Germinal center (tissue), 1 donor: ENCODE results near the gene LDLRAP1.
"Not testable (repeated sequence)": the region's sequence is repeated elsewhere in the genome, so short reads cannot be mapped to it uniquely, and the experiment has no call there.

Source experiments
- DNase-seq: peaks from one replicate; pipeline ENCODE4 v3.0.0; 2012; ENCODE audit warnings: mixed read lengths, low spot score

LDLRAP1 gene

DNA sequence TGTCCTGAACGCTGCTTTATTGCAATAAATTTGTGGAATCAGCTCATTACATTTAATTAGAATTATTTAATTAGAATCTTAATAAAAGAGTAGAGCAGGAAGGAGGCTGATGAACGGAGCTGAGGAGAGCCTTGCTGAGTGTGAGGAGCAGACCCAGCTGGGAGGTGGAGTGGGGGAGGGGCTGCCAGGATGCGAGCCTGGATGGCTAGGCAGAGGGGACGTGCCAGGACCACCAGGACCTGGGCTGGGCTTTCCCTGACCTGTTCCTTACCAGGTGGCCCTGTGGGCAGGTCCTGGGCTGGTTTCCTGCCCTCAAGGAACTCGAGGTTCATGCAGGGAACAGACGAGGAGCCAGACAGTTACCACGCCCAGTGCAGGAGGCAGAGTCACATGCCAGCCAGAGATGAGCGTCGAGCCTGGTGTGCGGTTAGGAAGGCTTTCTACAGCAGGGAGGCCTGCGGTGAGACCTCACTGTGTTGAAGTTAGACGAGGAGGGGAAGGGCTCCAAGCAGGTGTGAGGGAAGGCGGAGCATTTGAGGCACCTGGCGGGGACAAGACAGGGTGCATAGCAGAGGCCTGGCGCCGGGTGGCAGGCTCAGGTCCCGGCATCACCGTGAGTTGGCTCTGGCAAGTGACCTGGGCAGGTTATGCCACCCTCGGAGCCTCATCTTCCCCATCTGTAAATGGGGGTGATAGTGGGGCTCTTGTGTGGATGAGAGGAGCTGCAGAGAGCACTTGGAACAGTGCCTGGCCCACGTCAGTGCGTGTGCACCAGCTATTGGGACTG lies 33.9 kb downstream of the LDLRAP1 start:
- no peak for DNase-seq

DNA sequence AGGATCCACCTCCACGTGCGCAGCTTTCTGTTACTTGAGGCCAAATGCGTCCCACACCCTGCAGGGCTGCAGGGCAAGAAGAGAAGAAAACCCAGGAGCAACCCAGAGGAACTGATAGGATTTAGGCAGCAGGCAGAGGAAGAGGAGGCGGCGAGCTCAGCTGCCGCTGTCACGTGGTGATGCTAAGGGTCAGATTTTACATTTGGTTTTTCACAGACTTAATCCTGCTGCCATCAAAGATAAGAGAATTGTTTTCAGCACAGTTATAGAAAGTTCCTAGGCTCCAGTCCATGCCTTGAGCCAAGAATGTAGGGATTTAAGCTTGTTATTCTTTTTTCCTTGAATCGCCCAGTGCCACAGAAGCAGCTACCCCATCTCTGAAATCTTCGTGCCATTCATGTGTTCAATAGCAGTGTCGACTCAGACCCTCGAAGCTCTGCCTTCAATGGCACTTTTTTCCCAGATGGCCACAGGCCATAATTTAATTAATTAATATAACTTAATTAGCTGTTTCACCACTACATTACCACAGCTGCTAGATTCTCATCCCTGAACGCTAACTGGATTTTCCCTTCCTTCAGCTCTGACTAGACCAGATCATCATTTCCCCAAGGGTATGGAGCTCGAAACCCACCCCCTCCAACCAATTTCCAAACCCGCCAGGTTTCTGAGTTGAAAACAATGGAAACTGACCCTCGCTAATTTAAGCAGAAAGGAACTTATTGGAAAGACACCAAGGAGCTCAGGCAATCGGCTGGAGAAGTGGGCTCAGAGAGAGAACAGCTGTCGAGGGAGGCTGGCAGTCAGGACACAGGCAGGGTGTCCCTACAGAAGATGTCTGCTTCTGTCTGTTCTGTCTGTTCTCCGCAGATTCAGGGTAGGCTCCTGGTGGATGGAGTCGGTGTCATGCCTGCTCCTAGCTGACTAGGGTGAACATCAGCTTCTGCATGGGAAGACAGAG lies 36.2 kb downstream of the LDLRAP1 start:
- DNase-seq, result no peak

DNA sequence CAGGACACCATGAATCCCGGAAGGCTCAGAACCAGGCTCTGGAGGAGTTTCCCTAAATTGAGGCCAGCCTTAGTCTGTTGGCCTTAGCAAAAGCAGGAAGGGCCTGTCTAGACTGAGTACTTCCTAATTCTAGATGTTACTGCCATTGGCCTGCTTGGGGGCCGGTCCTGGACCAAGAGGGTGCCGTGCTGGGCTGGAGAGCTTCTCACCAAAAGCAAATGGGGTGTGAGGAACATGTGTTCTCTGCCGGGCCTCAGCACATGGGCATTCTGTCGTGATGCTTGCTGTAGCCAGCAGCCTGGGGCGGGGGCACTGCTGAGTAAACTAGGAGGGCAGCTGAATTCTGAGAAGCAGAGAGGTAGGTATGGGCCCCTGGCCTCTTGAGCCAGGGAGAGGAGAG lies 37.5 kb downstream of the LDLRAP1 start:
- no peak for DNase-seq

DNA sequence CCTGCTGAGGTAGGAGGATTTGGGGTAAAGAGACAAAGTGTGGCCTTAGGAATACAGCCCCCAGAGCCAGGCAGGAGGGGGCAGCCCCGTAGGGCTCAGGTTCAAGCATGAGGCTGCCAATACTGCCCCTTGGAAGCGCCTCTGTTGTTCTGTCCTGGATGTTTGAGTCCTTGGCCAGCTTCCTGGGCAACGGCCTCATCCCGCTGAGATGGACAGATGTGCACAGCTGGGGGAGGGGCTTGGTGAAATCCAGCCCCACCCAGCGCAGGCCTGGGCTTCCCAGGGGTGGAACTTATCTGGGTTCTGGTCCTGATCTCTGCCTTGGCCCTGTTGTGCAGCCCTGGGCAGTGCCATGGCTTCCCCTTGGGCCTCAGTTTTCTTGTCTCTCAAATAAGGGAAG lies 38.4 kb downstream of the LDLRAP1 start:
- no peak for DNase-seq

DNA sequence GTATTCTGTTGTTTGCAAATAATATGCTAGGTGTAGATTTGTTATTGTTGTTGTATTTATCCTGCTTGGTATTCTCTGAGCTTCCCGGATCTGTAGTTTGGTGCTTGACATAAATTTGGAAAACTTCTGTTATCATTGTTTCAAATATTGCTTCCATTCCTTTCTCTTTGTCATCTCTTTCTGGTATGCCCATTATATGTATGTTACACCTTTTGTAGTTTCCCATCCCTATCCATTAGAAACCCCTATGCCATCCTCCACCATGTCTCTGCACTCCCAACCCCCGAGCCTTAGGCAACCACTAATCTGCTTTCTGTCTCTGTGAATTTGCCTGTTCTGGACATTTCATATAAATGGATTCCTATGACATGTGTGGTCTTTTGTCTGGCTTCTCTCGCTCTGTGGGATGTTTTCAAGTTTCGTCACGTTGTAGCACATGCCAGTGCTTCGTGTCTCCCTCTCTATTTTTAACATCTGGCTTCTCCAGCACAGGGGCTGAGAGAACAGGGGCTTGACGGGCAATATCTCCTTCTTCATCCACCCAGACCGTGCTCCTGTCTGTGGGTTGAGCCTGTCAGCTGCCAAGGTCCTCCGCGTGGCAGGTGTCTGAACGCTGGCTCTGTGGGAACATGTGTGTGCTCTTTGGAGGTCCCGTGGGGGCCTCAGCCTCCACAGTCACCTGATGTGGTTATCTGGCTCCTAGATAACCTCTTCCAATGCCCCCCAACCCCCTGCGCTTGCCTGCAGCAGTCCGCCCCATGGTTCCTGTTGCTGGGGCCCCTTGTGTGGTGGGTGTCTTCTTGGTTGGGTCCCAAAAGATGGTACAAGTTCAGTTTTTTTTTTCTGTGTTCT lies 40.3 kb downstream of the LDLRAP1 start:
- no peak for DNase-seq

DNA sequence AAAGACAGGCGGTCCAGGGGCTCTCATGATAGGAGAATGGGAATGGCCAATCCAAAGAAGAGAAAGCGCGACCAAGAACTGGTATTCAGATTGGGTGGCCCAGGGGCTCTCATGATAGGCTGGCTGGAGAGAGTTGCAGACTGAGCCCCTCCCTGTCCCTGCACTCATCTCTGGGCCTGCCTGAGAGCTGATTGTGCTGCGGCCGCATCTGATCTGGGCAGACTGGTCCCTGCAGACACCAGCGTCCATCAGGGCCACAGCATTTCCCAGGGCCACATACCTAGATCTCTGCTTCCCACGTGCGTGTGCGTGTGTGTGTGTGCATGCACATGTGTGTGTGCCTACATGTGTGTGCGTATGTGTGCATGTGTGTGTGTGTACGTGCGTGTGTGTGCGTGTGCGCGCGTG lies 42.8 kb downstream of the LDLRAP1 start:
- no peak for DNase-seq

DNA sequence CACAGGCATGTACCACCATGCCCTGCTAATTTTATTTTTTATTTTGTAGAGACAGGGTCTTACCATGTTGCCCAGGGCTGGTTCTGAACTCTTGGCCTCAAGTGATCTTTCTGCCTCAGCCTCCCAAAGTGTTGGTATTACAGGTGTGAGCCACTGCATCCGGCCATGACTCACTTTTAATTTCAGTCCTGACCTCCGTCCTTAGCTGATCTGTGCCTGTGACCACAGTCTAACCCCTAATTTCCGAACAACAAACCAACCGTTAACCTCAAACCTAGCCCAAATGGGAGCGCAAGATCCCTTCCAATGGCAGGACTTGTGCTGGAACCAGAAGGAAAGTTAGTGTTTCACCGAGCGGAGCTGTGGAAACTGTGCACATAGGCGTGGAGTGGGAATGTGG lies 43.9 kb downstream of the LDLRAP1 start:
- no peak for DNase-seq

DNA sequence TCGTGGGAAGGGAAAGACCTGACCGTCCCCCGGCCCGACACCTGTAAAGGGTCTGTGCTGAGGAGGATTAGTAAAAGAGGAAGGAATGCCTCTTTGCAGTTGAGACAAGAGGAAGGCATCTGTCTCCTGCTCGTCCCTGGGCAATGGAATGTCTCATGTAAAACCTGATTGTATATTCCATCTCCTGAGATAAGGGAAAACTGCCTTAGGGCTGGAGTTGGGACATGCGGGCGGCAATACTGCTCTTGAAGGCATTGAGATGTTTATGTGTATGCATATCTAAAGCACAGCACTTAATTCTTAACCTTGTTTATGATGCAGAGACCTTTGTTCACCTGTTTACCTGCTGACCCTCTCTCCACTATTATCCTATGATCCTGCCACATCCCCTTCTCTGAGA lies 44.8 kb downstream of the LDLRAP1 start:
- DNase-seq, result not testable (repeated sequence)

DNA sequence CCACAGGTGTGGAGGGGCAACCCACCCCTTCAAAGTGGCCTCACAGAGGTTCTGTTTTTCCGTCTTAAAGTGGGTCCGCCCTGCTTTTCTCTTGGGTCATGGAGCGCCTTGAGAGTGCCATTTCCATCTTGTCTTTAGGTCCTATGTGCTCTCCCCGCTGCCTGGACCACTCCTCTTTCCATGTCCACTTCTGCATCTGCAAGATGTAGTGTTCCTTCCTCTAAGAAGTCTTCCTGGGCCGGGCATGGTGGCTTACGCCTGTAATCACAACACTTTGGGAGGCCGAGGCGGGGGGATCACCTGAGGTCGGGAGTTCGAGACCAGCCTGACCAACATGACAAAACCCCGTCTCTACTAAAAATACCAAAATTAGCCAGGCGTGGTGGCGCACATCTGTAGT lies 45.4 kb downstream of the LDLRAP1 start:
- DNase-seq, result not testable (repeated sequence)

DNA sequence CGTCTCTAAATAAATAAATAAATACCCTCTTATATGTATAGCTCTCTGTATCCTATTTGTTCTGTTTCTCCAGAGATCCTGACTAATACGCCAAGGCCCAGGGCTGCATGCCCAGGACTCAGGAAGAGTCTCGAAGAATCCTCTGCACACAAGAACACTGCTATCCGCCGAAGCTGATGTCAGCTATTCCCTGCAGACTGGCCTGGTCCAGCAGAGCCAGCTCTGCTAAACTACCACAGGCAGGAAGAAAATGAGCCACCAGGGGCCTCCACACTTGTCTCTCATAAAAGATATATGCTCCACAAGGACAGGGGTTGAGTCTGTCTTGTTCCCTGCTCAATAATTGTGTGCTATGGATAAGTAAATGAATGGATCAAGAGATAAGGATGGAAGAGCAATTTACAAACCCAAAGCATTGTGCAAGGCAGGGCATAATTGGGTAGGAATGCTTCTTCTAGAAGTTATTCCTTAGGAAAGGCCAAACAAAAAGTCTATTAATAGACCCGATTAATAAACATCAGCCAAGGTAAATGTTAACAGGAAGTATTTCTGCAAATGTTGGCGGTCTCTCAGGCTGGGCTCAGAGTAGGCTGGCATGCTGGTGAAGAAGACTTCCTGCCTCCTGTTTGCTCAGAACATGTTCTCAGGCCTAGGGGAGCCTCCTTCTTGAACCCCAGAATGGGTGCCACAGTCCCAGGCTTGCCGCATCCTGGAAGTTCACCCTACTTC lies 46.9 kb downstream of the LDLRAP1 start:
- DNase-seq, result no peak

DNA sequence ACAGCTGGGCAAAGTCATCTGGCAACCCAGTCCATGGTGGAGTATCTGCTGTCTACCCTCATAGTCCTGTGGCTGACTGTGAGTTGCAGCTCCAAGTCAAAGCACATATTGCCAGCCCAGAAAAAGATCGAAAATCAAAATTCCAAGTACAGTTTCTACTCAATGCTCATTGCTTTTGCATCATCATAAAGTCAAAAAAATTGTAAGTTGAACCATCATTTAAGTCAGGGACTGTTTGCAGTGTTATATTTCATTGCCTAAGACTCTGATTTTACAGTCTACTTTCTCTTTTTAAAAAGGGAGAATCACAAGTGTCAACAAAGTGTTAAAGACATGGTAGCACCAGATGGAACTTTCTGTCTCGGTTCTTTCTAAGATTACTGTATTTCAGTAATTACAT lies 50.5 kb downstream of the LDLRAP1 start:
- no peak for DNase-seq

DNA sequence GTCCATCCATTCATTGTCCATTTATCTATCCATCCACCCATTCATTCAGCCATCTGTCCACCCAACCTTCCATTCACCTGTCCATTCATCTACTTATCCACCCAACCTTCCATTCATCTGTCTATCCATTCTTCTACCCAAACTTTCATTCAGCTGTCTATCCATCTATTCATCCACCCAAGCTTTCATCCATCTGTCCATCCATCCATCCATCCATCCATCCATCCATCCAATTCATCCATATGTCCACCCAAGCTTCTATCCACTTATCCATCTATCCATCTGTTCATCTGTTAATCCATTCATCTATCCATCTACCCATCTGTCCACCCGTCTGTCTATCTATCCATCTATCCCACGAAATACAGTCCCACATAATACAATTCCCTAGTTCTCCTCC lies 51.6 kb downstream of the LDLRAP1 start:
- DNase-seq, result no peak

DNA sequence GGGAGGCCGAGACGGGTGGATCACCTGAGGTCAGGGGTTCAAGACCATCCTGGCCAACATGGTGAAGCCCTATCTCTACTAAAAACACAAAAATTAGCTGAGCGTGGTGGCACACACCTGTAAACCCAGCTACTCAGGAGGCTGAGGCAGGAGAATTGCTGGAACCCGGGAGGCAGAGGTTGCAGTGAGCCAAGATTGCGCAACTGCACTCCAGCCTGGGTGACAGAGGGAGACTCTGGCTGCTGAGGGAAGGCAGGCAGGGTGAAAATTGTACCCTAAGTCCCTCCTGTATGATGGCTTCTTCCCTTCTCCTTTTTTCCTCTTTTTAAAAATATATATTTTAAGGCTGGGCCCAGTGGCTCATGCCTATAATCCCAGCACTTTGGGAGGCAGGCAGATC lies 53.2 kb downstream of the LDLRAP1 start:
- not testable (repeated sequence) for DNase-seq

DNA sequence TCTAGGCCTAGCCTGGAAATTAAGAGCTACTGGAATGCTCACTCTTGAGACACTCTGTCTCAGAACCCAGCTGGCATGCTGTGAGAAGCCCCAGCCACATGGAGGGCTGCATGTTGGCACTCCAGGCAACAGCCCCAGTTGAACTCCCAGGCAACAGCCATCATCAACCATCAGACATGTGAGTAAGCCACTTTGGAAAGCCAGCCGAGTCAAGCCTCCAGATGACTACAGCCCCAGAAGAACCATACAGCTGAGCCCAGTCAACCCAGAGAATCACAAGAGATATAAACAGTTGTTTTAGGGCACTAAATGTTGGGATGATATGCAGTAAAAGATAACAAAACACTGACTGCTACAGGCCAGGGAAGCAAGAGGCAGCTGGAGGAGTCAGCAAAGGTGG lies 55.5 kb downstream of the LDLRAP1 start:
- DNase-seq, result no peak

DNA sequence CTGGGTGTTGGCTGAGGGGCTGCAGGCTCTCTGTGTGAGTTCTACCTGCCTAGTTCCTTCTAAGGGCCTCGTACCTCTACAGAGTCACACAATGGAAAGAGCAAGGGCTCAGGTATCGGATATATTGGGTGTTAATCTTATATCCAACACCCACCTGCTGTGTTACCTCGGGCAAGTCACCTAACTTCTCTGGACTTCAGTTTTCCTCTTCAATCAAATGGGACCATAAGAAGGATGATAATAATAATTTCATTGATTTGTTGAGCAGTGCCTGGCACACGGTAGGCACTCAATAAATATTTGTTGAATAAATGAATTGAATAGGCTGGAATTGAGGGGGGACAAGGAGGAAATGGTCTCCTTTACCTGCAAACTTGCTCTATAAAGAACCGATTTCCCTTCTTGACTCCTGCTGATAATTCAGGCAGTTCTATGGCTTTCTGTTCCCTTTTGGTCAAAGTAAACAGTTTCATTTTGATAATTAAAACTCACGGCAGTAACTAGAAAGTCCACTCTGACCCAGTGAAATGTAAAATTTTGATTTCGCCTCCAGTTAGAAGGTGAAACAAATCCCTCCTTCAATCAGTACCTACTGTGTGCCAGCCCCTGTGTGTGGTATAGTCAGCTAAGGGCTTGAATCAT lies 56.7 kb downstream of the LDLRAP1 start:
- DNase-seq, result no peak

DNA sequence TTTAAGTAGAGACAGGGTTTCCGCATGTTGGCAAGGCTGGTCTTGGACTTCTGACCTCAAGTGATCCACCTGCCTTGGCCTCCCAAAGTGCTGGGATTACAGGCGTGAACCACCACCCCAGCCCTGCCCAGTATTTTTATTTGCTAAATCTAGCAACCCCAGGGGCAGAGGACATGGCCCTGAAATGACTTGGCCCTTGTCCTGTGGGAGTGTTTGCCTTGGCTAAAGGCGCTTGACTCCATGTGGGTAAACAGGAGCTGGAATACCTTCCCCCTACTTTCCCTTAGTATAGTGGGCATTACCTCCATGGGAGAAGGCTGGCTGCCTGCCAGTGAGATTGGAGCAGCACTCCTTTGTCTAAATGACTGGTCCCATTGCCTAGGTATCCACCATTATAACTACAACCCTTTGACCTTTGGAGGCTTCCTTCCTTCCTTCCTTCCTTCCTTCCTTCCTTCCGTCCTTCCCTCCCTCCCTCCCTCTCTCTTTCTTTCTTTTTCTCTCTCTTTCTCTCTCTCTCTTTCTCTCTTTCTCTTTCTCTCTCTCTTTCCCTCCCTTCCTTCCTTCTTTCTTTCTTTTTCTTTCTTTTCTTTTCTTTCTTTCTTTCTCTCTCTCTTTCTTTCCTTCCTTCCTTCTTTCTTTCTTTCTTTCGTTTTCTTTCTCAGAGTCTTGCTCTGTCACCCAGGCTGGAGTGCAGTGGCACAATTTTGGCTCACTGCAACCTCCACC lies 57.7 kb downstream of the LDLRAP1 start:
- not testable (repeated sequence) for DNase-seq

DNA sequence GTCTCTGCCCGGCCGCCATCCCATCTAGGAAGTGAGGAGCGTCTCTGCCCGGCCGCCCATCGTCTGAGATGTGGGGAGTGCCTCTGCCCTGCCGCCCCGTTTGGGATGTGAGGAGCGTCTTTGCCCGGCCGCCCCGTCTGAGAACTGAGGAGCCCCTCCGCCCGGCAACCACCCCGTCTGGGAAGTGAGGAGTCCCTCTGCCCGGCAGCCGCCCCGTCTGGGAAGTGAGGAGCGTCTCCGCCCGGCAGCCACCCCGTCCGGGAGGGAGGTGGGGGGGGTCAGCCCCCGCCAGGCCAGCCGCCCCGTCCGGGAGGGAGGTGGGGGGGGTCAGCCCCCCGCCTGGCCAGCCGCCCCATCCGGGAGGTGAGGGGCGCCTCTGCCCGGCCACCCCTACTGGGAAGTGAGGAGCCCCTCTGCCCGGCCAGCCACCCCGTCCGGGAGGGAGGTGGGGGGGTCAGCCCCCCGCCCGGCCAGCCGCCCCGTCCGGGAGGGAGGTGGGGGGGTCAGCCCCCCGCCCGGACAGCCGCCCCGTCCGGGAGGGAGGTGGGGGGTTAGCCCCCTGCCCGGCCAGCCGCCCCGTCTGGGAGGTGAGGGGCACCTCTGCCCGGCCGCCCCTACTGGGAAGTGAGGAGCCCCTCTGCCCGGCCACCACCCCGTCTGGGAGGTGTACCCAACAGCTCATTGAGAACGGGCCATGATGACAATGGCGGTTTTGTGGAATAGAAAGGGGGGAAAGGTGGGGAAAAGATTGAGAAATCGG lies 60.6 kb downstream of the LDLRAP1 start:
- not testable (repeated sequence) for DNase-seq

DNA sequence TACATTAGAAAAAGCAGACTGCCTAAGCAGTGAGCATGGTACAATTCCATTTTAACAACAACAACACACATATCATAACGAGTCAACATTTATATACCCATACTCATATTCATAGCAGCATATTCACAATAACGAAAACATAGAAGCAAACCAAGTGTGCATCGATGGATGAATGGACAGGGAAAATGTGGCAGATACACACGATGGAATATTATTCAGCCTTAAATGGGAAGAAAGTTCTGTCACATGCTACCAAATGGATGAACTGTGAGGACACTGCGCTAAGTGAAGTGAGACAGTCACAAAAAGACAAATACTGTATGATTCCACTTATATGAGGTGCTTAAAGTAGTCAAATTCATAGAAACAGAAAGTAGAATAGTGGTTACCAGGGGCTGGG lies 63.7 kb downstream of the LDLRAP1 start:
- DNase-seq, result no peak

DNA sequence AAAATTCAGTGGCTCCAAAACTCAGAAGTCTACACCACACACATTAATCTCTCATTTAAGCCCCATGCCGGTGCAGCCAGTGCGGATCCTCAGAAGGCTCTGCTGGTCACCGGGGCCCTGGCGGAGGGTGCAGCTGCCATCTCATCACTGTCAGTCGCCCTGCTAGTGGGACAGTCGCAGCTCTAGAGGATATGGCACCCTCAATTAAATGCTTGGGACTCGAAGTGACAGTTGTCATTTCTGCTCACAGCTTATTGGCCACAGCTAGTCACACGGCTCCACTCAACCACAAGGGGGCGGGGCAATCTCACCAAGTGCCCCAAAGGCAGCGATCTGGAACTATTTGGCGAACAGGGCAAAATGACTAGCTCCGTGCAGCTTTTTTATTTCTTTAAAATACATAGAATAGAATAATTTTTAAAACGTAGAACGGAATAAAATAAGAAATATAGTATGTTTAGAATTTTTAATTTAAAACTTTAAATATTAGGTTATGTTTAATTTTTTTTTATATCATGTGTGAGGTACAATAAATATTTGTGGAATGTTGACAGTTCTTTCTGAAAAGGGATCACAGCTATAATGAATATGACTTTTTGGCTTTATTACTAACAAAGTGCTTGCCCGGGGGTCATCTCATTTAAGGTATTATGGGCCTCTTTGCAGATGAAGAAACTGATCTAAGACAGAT lies 65.2 kb downstream of the LDLRAP1 start:
- DNase-seq, result peak; percentile 85
